H9 (cell line): ENCODE data around the gene ZNF546. TPM values are rescaled to one million over a fixed set of nuclear protein-coding genes. Genes with fewer than 3 reads are reported as not detected.

ENCODE experiments used
- DNase-seq: peaks from one replicate; pipeline ENCODE4 v3.0.0-alpha.2; 2017
- H2AFZ ChIP-seq: one replicate; pipeline ENCODE4 v1.6.1; 2013; ENCODE audit warnings: mild to moderate bottlenecking, low read length, control low read depth, moderate library complexity
- H2AK5ac ChIP-seq: 2 replicates; pipeline ENCODE4 v1.6.1; 2013; ENCODE audit warnings: low read length, control low read depth, mixed read lengths; ENCODE audit not compliant: insufficient read length
- H2BK120ac ChIP-seq: one replicate; pipeline ENCODE4 v1.6.1; 2013; ENCODE audit warnings: low read depth, mild to moderate bottlenecking, low read length, control low read depth, inconsistent platforms; ENCODE audit not compliant: poor library complexity, severe bottlenecking
- H2BK12ac ChIP-seq: 2 replicates; pipeline ENCODE4 v1.6.1; 2013; ENCODE audit warnings: low read length, control low read depth, mixed read lengths, low read depth; ENCODE audit not compliant: insufficient read length
- H2BK15ac ChIP-seq: 2 replicates; pipeline ENCODE4 v1.6.1; 2013; ENCODE audit warnings: low read depth, low read length, control low read depth
- H2BK20ac ChIP-seq: one replicate; pipeline ENCODE4 v1.6.1; 2013; ENCODE audit warnings: low read depth, mild to moderate bottlenecking, low read length, control low read depth, inconsistent platforms; ENCODE audit not compliant: poor library complexity, severe bottlenecking
- H2BK5ac ChIP-seq: 2 replicates; pipeline ENCODE4 v1.6.1; 2013; ENCODE audit warnings: low read length, control low read depth, mixed read lengths; ENCODE audit not compliant: insufficient read length
- H3K14ac ChIP-seq: 2 replicates; pipeline ENCODE4 v1.6.1; 2013; ENCODE audit warnings: low read length, control low read depth; ENCODE audit not compliant: insufficient read depth
- H3K18ac ChIP-seq: 2 replicates; pipeline ENCODE4 v1.6.1; 2013; ENCODE audit warnings: low read depth, mild to moderate bottlenecking, mixed read lengths, low read length, control low read depth; ENCODE audit not compliant: insufficient read length
- H3K23ac ChIP-seq: 2 replicates; pipeline ENCODE4 v1.6.1; 2013; ENCODE audit warnings: low read length, control low read depth, mixed read lengths, low read depth; ENCODE audit not compliant: insufficient read length
- H3K23me2 ChIP-seq: 2 replicates; pipeline ENCODE4 v1.6.1; 2013; ENCODE audit warnings: low read depth, mild to moderate bottlenecking, mixed read lengths, low read length, control low read depth; ENCODE audit not compliant: insufficient read length, poor library complexity, severe bottlenecking
- H3K27ac ChIP-seq: 2 replicates; pipeline ENCODE4 v1.5.1; 2013; ENCODE audit warnings: low read length, control low read depth, mixed read lengths, low read depth; ENCODE audit not compliant: insufficient read length
- H3K27me3 ChIP-seq: 2 replicates; pipeline ENCODE4 v1.6.1; 2013; ENCODE audit warnings: low read length, control low read depth, inconsistent platforms; ENCODE audit not compliant: insufficient read depth
- H3K4ac ChIP-seq: 2 replicates; pipeline ENCODE4 v1.6.1; 2013; ENCODE audit warnings: low read depth, mild to moderate bottlenecking, control low read depth, inconsistent platforms, low read length, moderate library complexity
- H3K4me1 ChIP-seq: 2 replicates; pipeline ENCODE4 v1.6.1; 2013; ENCODE audit warnings: low read length, control low read depth, inconsistent platforms; ENCODE audit not compliant: insufficient read depth
- H3K4me2 ChIP-seq: 2 replicates; pipeline ENCODE4 v1.6.1; 2013; ENCODE audit warnings: low read length, control low read depth, mixed read lengths; ENCODE audit not compliant: insufficient read length, insufficient read depth
- H3K56ac ChIP-seq: 2 replicates; pipeline ENCODE4 v1.6.1; 2013; ENCODE audit warnings: low read depth, mild to moderate bottlenecking, mixed read lengths, low read length, control low read depth; ENCODE audit not compliant: insufficient read length
- H3K79me1 ChIP-seq: 2 replicates; pipeline ENCODE4 v1.6.1; 2013; ENCODE audit warnings: low read depth, mild to moderate bottlenecking, moderate library complexity, low read length, control low read depth, inconsistent platforms; ENCODE audit not compliant: insufficient read depth, poor library complexity, severe bottlenecking
- H3K79me2 ChIP-seq: 2 replicates; pipeline ENCODE4 v1.6.1; 2013; ENCODE audit warnings: low read length, control low read depth, inconsistent platforms; ENCODE audit not compliant: insufficient read depth
- H3K9ac ChIP-seq: 2 replicates; pipeline ENCODE4 v1.6.1; 2013; ENCODE audit warnings: low read length, control low read depth, mixed read lengths; ENCODE audit not compliant: insufficient read length; ENCODE audit errors: extremely low read depth
- H3K9me3 ChIP-seq: one replicate; pipeline ENCODE4 v1.6.1; 2013; ENCODE audit warnings: low read depth, low read length, inconsistent platforms; ENCODE audit not compliant: control insufficient read depth
- H3T11ph ChIP-seq: one replicate; pipeline ENCODE4 v1.6.1; 2013; ENCODE audit warnings: mild to moderate bottlenecking, low read length, control low read depth, inconsistent platforms
- H4K20me1 ChIP-seq: one replicate; pipeline ENCODE4 v1.6.1; 2013; ENCODE audit not compliant: control insufficient read depth, insufficient read length, insufficient read depth
- H4K5ac ChIP-seq: 2 replicates; pipeline ENCODE4 v1.6.1; 2013; ENCODE audit warnings: low read depth, mild to moderate bottlenecking, mixed read lengths, low read length, control low read depth; ENCODE audit not compliant: insufficient read length
- H4K8ac ChIP-seq: replicated peaks from 2 replicates; pipeline ENCODE4 v1.6.1; 2013; ENCODE audit warnings: low read length, control low read depth, mixed read lengths, low read depth; ENCODE audit not compliant: insufficient read length
- H4K91ac ChIP-seq: 2 replicates; pipeline ENCODE4 v1.6.1; 2013; ENCODE audit warnings: low read depth, mild to moderate bottlenecking, moderate library complexity, mixed read lengths, low read length, control low read depth; ENCODE audit not compliant: insufficient read length
- H3K27ac Mint-ChIP-seq, 3 experiments: 2 replicates in 2 of 3; 3 replicates in 1 of 3; pipeline ENCODE4 v1.8.0; 2020 to 2021; ENCODE audit warnings: mixed read lengths in 3 of 3, mild to moderate bottlenecking in 1 of 3, moderate library complexity in 1 of 3
- H3K27me3 Mint-ChIP-seq: 2 replicates; pipeline ENCODE4 v1.8.0; 2021; ENCODE audit warnings: low read depth, mild to moderate bottlenecking, moderate library complexity, mixed read lengths
- H3K36me3 Mint-ChIP-seq, 3 experiments: 2 replicates in 2 of 3; 3 replicates in 1 of 3; pipeline ENCODE4 v1.8.0; 2020 to 2021; ENCODE audit warnings: low read depth in 3 of 3, mixed read lengths in 3 of 3; ENCODE audit not compliant: insufficient read depth in 1 of 3
- H3K4me1 Mint-ChIP-seq, 2 experiments: 2 replicates each; pipeline ENCODE4 v1.8.0; 2020; ENCODE audit warnings: mixed read lengths in 2 of 2
- H3K4me3 Mint-ChIP-seq, 2 experiments: 2 replicates in 1 of 2; 3 replicates in 1 of 2; pipeline ENCODE4 v1.8.0; 2020 to 2021; ENCODE audit warnings: mild to moderate bottlenecking in 2 of 2, mixed read lengths in 2 of 2, moderate library complexity in 1 of 2
- H3K9me3 Mint-ChIP-seq, 2 experiments: 2 replicates in 1 of 2; 3 replicates in 1 of 2; pipeline ENCODE4 v1.8.0; 2020; ENCODE audit warnings: mild to moderate bottlenecking in 2 of 2, mixed read lengths in 2 of 2, moderate library complexity in 1 of 2
- WGBS: extraction: QIAGEN DNeasy Blood & Tissue Kit; methylation state at CpG from one replicate; pipeline ENCODE4 v1.1.7; 2013; ENCODE audit warnings: missing lambda C conversion rate, low lambda C conversion rate, mixed read lengths; ENCODE audit not compliant: insufficient read length; ENCODE audit errors: extremely low coverage; 5-methylcytosine and 5-hydroxymethylcytosine counted together
- total RNA-seq: library from RNA; stranded (reverse); gene quantifications from 2 replicates; pipeline ENCODE4 v1.2.1, GENCODE V29; 2021
- TF ChIP-seq, protein P1 (sequence below): fragments of 200-600 bp; sonication (generic); conservative IDR thresholded peaks from 3 replicates; pipeline ENCODE4 v1.8.0; 2021; ENCODE audit warnings: antibody characterized with exemption, mild to moderate bottlenecking

The ZNF546 gene
- total RNA-seq, 1 experiment from 2014 or later, result 1.7 TPM

DNA sequence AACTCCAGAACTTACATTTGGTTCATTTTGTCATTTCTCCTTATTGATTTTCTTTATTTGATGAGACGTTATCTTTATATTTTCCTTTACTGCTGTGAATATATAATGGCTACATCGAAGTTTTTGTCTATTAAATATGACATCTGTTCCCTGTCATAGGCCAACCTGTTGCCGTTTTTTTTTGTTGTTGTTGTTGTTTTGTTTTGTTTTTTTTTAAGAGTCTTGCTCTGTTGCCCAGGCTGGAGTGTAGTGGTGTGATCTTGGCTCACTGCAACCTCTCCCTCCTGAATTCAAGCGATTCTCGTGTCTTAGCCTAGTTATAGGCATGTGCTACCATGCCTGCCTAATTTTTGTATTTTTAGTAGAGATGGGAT, 29.7 kb downstream of the ZNF546 start:
- no peak for DNase-seq
- no CpG with 5 or more reads among the region's 5 CpGs for WGBS
- TF ChIP-seq, protein P1, sequence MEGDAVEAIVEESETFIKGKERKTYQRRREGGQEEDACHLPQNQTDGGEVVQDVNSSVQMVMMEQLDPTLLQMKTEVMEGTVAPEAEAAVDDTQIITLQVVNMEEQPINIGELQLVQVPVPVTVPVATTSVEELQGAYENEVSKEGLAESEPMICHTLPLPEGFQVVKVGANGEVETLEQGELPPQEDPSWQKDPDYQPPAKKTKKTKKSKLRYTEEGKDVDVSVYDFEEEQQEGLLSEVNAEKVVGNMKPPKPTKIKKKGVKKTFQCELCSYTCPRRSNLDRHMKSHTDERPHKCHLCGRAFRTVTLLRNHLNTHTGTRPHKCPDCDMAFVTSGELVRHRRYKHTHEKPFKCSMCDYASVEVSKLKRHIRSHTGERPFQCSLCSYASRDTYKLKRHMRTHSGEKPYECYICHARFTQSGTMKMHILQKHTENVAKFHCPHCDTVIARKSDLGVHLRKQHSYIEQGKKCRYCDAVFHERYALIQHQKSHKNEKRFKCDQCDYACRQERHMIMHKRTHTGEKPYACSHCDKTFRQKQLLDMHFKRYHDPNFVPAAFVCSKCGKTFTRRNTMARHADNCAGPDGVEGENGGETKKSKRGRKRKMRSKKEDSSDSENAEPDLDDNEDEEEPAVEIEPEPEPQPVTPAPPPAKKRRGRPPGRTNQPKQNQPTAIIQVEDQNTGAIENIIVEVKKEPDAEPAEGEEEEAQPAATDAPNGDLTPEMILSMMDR, result no peak

More for the DNA sequence above, 29.7 kb downstream of the ZNF546 start:
- H3K27ac ChIP-seq, result no peak overlapping the region
- no peak overlapping the region for H4K8ac ChIP-seq
- no peaks in the 10 kb centered on the region for H4K20me1 ChIP-seq
- no peak overlapping the region for H2AK5ac ChIP-seq
- no peak overlapping the region for H2BK12ac ChIP-seq
- no peak overlapping the region for H3K27ac Mint-ChIP-seq
- H3K36me3 Mint-ChIP-seq, result peaks cover 48 to 66% (median 55%) of the 10 kb centered on the region in 3 experiments
- H3K4me3 Mint-ChIP-seq, result no peak overlapping the region
- no peak overlapping the region for H3K4ac ChIP-seq
- H3K23ac ChIP-seq, result no peak overlapping the region
- peaks cover 72% of the 10 kb centered on the region for H3K9me3 ChIP-seq
- H3K9ac ChIP-seq, result no peak overlapping the region
- H3K18ac ChIP-seq, result no peak overlapping the region
- no peak overlapping the region for H3K4me2 ChIP-seq
- no peak overlapping the region for H3T11ph ChIP-seq
- H2BK20ac ChIP-seq, result no peak overlapping the region
- no peaks in the 10 kb centered on the region for H3K79me2 ChIP-seq
- H2BK5ac ChIP-seq, result no peak overlapping the region
- H2BK120ac ChIP-seq, result no peak overlapping the region
- H3K4me1 ChIP-seq, result no peaks in the 10 kb centered on the region
- no peak overlapping the region for H3K14ac ChIP-seq
- peaks cover 87 to 93% of the 10 kb centered on the region in 2 experiments for H3K9me3 Mint-ChIP-seq
- no peak overlapping the region for H4K91ac ChIP-seq
- H2BK15ac ChIP-seq, result no peak overlapping the region
- no peak overlapping the region for H2AFZ ChIP-seq
- H3K27me3 ChIP-seq, result no peaks in the 10 kb centered on the region
- H3K4me1 Mint-ChIP-seq, result no peaks in the 10 kb centered on the region
- no peak overlapping the region for H3K56ac ChIP-seq
- H3K27me3 Mint-ChIP-seq, result peaks cover 20% of the 10 kb centered on the region
- no peaks in the 10 kb centered on the region for H3K79me1 ChIP-seq
- H4K5ac ChIP-seq, result no peak overlapping the region
- no peaks in the 10 kb centered on the region for H3K23me2 ChIP-seq
